OCI-LY7 (cell line): Measurements from ENCODE around the gene COA6. TPM values are rescaled to one million over a fixed set of nuclear protein-coding genes. Genes with fewer than 3 reads are reported as not detected.

Experiments
- BruUV-seq: library from RNA; stranded (reverse); fragments of 400-500 nt; replicated peaks from 2 replicates; lab custom pipeline; 2021; lab: Mats Ljungman, UMichigan
- CTCF ChIA-PET: fragments of 300-600 bp; sonication (Branson Sonifier 250); formaldehyde crosslinking; loops from one replicate; lab custom pipeline; 2022; ENCODE audit warnings: antibody characterized with exemption; ENCODE audit not compliant: unreplicated experiment; lab: Charles Lee
- POLR2A ChIA-PET: fragments of 300-600 bp; sonication (Branson Sonifier 250); formaldehyde crosslinking; loops from one replicate; lab custom pipeline; 2022; ENCODE audit warnings: antibody characterized with exemption; lab: Charles Lee
- DNase-seq: peaks from one replicate; pipeline ENCODE4 v3.0.0-alpha.2; 2015; ENCODE audit warnings: low spot score
- H2AFZ ChIP-seq: fragments of 200-600 bp; sonication (generic), shearing (Covaris generic); 2 replicates; pipeline ENCODE4 v1.6.1; 2014; ENCODE audit warnings: mild to moderate bottlenecking, antibody characterized with exemption, low read length, moderate library complexity
- H3K27ac ChIP-seq: fragments of 200-600 bp; sonication (generic); 2 replicates; pipeline ENCODE4 v1.5.1; 2014; ENCODE audit warnings: mixed run types, low read depth, mild to moderate bottlenecking, moderate library complexity, low read length, inconsistent platforms; ENCODE audit not compliant: poor library complexity, severe bottlenecking
- H3K36me3 ChIP-seq: fragments of 200-600 bp; sonication (generic); 2 replicates; pipeline ENCODE4 v1.6.1; 2014; ENCODE audit warnings: mild to moderate bottlenecking, antibody characterized with exemption, low read length, moderate library complexity, mixed read lengths; ENCODE audit not compliant: insufficient read depth
- H3K4me1 ChIP-seq: fragments of 200-600 bp; sonication (generic); 2 replicates; pipeline ENCODE4 v1.5.1; 2014; ENCODE audit warnings: mild to moderate bottlenecking, low read length; ENCODE audit not compliant: insufficient read depth, poor library complexity, severe bottlenecking
- H3K4me2 ChIP-seq: fragments of 200-600 bp; sonication (generic); 2 replicates; pipeline ENCODE4 v1.6.1; 2014; ENCODE audit warnings: mild to moderate bottlenecking, low read length
- H3K4me3 ChIP-seq: fragments of 200-600 bp; sonication (generic); 2 replicates; pipeline ENCODE4 v1.5.1; 2014; ENCODE audit warnings: mild to moderate bottlenecking, low read depth, low read length; ENCODE audit not compliant: poor library complexity, severe bottlenecking
- H3K79me2 ChIP-seq: fragments of 200-600 bp; sonication (generic); 2 replicates; pipeline ENCODE4 v1.6.1; 2016; ENCODE audit warnings: low read depth, mild to moderate bottlenecking, low read length, moderate library complexity, mixed read lengths; ENCODE audit not compliant: insufficient read depth
- H3K9me2 ChIP-seq: fragments of 200-600 bp; sonication (generic); 2 replicates; pipeline ENCODE4 v1.6.1; 2016; ENCODE audit warnings: mild to moderate bottlenecking, low read length, mixed read lengths; ENCODE audit not compliant: insufficient read depth
- H3K9me3 ChIP-seq: fragments of 200-600 bp; sonication (generic); 2 replicates; pipeline ENCODE4 v1.6.1; 2014; ENCODE audit warnings: mild to moderate bottlenecking, mixed run types, low read length, mixed read lengths
- H4K20me1 ChIP-seq: fragments of 200-600 bp; sonication (generic); 2 replicates; pipeline ENCODE4 v1.6.1; 2014; ENCODE audit warnings: mild to moderate bottlenecking, antibody characterized with exemption, low read length, moderate library complexity, mixed read lengths; ENCODE audit not compliant: insufficient read depth
- EZH2phosphoT487 ChIP-seq: fragments of 200-600 bp; sonication (generic); IDR thresholded peaks from 2 replicates; pipeline ENCODE4 v1.6.1; 2018; ENCODE audit warnings: low read depth, borderline replicate concordance, mild to moderate bottlenecking, mixed run types, antibody characterized with exemption, low read length, moderate library complexity, mixed read lengths
- intact Hi-C: fragments of 100-400 bp; cut with micrococcal nuclease; formaldehyde crosslinking; loops from one replicate; pipeline ENCODE4 v1.10.0; 2022; ENCODE audit not compliant: unreplicated experiment
- total RNA-seq, 2 experiments: library from RNA; depleted of rRNA in 1 of 2; stranded (reverse); fragments of >200 nt in 1 of 2; shearing (Covaris generic) in 1 of 2; gene quantifications; 2 replicates each; pipeline ENCODE4 v1.2.3, GENCODE V29; 2014 to 2022
- TF ChIP-seq, protein P1 (sequence below): fragments of 200-600 bp; sonication (generic); conservative IDR thresholded peaks from 2 replicates; pipeline ENCODE4 v1.5.1; 2014; ENCODE audit warnings: mild to moderate bottlenecking, antibody characterized with exemption, low read length, moderate library complexity, mixed read lengths

The COA6 gene
- total RNA-seq, 2 experiments from 2014 or later: 35.2 to 45.5 TPM

DNA sequence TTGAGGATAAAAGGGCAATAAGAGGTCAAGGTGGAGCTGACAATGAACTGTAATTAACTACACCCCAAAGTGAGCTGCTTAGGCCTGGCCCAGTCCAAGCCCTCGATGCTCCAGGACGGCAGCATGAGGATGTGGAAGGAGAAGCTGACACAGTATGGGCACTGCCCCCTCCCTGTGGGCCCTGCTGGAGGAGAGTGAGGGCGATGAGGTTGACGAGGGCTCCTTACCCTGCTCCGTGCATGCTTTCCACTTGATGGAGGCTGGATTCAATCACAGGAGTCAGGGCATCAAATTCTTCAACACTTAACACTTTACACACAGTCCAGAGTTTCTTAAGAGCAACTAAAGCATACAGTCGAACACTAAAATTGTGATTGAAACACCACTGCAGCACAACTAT is 32.4 kb downstream of the COA6 start:
- Histone ChIP-seq H2AFZ (no peak overlapping the region), H3K4me1 (peaks cover 2% of the 10 kb centered on the region), H3K9me3 (no peaks in the 10 kb centered on the region), H3K27ac (no peak overlapping the region), H4K20me1 (no peaks in the 10 kb centered on the region), H3K36me3 (peaks cover 42% of the 10 kb centered on the region), H3K4me2 (no peak overlapping the region), H3K9me2 (no peaks in the 10 kb centered on the region), H3K79me2 (no peaks in the 10 kb centered on the region), H3K4me3 (no peak overlapping the region)
- CTCF ChIA-PET: no interaction called here
- BruUV-seq: no TSS peak
- no peak for DNase-seq
- TF ChIP-seq, protein P1, sequence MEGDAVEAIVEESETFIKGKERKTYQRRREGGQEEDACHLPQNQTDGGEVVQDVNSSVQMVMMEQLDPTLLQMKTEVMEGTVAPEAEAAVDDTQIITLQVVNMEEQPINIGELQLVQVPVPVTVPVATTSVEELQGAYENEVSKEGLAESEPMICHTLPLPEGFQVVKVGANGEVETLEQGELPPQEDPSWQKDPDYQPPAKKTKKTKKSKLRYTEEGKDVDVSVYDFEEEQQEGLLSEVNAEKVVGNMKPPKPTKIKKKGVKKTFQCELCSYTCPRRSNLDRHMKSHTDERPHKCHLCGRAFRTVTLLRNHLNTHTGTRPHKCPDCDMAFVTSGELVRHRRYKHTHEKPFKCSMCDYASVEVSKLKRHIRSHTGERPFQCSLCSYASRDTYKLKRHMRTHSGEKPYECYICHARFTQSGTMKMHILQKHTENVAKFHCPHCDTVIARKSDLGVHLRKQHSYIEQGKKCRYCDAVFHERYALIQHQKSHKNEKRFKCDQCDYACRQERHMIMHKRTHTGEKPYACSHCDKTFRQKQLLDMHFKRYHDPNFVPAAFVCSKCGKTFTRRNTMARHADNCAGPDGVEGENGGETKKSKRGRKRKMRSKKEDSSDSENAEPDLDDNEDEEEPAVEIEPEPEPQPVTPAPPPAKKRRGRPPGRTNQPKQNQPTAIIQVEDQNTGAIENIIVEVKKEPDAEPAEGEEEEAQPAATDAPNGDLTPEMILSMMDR: no peak
- no peak for TF ChIP-seq EZH2phosphoT487
- intact Hi-C loops: no loop called here
- POLR2A ChIA-PET: interaction anchor here (1.5 kb wide), 1 partner anchor 32 kb away, joined by 5 read pairs; no protein-coding TSS in a partner anchor

DNA sequence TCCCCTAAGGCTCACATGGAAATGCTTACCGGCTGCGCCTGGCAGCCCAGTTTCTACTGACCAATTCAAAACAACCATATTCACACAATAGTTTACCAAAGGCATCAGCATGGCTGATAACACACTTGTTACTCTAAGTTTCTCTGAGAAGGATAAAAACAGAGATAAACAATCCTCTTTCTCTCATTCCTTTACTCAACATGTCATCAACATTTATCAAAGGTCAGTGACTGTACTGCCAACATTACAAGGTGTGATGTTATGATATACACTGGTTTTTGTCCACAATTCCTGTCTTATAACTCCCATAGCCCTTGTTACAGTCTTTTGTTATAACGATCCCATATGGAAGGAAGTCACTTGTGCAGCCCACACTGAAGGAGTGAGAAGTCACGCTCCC is 33.6 kb downstream of the COA6 start:
- DNase-seq: no peak
- no peaks in the 10 kb centered on the region for H3K4me1 ChIP-seq
- ChIA-PET POLR2A (no interaction called here), CTCF (no interaction called here)
- H3K79me2 ChIP-seq: no peaks in the 10 kb centered on the region
- intact Hi-C loops: no loop called here
- H3K9me3 ChIP-seq: no peaks in the 10 kb centered on the region
- peaks cover 46% of the 10 kb centered on the region for H3K36me3 ChIP-seq
- no peak overlapping the region for H3K27ac ChIP-seq
- no peak for TF ChIP-seq EZH2phosphoT487
- TF ChIP-seq, protein P1: no peak
- H3K4me3 ChIP-seq: no peak overlapping the region
- H4K20me1 ChIP-seq: no peaks in the 10 kb centered on the region
- H3K9me2 ChIP-seq: no peaks in the 10 kb centered on the region
- H2AFZ ChIP-seq: no peak overlapping the region
- H3K4me2 ChIP-seq: no peak overlapping the region
- BruUV-seq: no TSS peak

DNA sequence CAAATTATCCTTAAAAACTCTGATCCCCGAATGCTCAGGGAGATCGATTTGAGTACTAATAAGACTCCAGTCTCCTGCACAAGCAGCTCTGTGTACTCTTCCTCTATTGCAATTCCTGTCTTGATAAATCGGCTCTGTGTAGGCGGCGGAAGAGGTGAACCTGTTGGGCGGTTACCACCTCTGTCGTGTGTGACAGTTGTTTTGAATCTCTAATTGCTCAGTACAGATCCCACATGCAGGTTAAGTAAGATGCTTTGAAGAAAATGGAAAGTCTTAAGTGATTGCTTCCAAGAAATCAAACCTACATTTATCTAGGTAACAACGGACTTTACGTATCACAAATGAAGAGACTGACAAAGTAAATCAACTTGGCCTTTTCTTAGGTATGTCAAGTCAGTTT is 35.5 kb downstream of the COA6 start:
- H3K79me2 ChIP-seq: no peaks in the 10 kb centered on the region
- no peaks in the 10 kb centered on the region for H3K9me3 ChIP-seq
- no peak for TF ChIP-seq EZH2phosphoT487
- TF ChIP-seq, protein P1: no peak
- H3K27ac ChIP-seq: no peak overlapping the region
- H3K4me1 ChIP-seq: no peaks in the 10 kb centered on the region
- no peak overlapping the region for H2AFZ ChIP-seq
- H3K36me3 ChIP-seq: peaks cover 59% of the 10 kb centered on the region
- no peak overlapping the region for H3K4me3 ChIP-seq
- BruUV-seq: no TSS peak
- H3K9me2 ChIP-seq: no peaks in the 10 kb centered on the region
- no peaks in the 10 kb centered on the region for H4K20me1 ChIP-seq
- ChIA-PET POLR2A (no interaction called here), CTCF (no interaction called here)
- intact Hi-C loops: no loop called here
- no peak for DNase-seq
- H3K4me2 ChIP-seq: no peak overlapping the region
